GM13977 (cell line): ENCODE data around the gene ZDHHC12.
"Not testable (repeated sequence)": the region's sequence is repeated elsewhere in the genome, so short reads cannot be mapped to it uniquely, and the experiment has no call there.

Source experiments
- DNase-seq: peaks from one replicate; pipeline ENCODE4 v3.0.0; 2012; ENCODE audit warnings: low spot score
- in situ Hi-C: fragments of 300-500 bp; cut with MboI; formaldehyde crosslinking; loops from one replicate; pipeline ENCODE4 v1.12.0; 2022; ENCODE audit warnings: low sequenced_read_pairs, low pct_unique_long_range_greater_than_20kb, mixed read lengths, inconsistent platforms; ENCODE audit not compliant: unreplicated experiment
- TF ChIP-seq, protein P1 (sequence below): IDR thresholded peaks from 2 replicates; pipeline ENCODE4 v1.5.1; 2012; ENCODE audit warnings: mild to moderate bottlenecking, control low read depth; ENCODE audit not compliant: insufficient read depth; ENCODE audit errors: extremely low read depth, missing control alignments

ZDHHC12 gene

DNA sequence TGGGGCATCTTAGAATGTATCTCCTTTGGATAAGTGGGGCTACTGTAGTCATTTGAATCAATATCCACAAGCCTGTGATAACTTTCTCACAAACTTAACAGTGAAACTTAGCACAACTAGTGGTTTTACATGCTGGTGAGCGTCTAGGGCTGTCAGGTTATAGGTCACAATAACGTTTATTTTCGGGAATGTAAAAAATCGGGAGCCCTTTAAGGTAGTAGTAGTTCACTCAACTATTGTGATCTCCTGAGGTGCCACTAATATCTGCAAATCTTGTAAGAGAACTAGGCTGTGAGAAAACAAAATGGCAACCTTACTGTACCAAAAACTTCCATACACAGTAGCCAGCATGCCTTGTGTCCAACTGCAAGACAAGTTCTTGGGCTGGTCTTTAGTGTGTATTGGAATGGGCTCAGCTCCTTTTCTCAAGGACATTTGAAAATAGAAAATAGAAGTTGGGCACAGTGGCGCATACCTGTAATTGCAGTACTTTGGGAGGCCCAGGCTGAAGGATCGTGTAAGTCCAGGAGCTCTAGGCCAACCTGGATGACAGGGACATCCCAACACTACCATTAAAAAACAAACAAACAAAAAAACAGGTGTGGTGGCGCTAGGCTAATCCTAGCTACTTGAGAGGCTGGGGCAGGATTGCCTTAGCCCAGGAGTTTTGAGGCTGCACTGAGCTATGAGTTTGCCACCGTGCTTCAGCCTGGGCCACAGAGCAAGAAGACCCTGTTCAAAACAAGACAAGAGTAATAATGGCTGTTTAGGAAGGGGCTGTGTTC, 26.8 kb downstream of the ZDHHC12 start:
- no peak for DNase-seq
- in situ Hi-C loops, result no loop called here
- TF ChIP-seq, protein P1, sequence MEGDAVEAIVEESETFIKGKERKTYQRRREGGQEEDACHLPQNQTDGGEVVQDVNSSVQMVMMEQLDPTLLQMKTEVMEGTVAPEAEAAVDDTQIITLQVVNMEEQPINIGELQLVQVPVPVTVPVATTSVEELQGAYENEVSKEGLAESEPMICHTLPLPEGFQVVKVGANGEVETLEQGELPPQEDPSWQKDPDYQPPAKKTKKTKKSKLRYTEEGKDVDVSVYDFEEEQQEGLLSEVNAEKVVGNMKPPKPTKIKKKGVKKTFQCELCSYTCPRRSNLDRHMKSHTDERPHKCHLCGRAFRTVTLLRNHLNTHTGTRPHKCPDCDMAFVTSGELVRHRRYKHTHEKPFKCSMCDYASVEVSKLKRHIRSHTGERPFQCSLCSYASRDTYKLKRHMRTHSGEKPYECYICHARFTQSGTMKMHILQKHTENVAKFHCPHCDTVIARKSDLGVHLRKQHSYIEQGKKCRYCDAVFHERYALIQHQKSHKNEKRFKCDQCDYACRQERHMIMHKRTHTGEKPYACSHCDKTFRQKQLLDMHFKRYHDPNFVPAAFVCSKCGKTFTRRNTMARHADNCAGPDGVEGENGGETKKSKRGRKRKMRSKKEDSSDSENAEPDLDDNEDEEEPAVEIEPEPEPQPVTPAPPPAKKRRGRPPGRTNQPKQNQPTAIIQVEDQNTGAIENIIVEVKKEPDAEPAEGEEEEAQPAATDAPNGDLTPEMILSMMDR, result no peak

DNA sequence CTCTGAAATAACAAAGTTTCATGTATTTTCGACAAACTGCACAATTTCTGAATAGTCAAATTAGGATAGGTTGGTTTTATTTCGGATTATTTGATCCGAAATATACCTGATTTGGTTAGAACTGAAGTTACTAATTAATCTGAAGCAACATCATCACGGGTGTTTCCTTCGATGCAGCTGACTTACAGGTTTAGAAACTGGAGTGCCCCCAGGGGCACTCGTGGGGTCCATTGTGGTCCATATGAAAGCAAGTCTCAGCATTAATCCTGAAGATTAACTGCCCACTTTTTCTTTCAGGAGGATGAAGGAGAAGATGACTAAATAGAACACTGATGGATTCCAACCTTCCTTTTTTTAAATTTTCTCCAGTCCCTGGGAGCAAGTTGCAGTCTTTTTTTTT, 29.6 kb downstream of the ZDHHC12 start:
- TF ChIP-seq, protein P1, result no peak
- in situ Hi-C loops, result no loop called here

DNA sequence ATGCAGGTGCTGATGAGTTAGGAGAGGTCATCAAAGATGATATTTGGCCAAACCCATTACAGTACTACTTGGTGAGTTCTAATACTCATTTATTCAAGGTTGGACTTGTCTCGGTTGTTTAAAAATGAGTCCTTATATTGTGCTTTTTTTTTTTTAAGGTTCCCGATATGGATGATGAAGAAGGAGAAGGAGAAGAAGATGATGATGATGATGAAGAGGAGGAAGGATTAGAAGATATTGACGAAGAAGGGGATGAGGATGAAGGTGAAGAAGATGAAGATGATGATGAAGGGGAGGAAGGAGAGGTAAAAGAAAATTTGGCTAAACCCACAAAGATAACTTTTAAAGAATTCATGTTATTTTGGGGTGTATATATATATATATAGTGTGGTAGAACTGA, 30.2 kb downstream of the ZDHHC12 start:
- DNase-seq, in situ Hi-C loops: not testable (repeated sequence)

More for the DNA sequence above, 29.6 kb downstream of the ZDHHC12 start:
- no peak for DNase-seq

DNA sequence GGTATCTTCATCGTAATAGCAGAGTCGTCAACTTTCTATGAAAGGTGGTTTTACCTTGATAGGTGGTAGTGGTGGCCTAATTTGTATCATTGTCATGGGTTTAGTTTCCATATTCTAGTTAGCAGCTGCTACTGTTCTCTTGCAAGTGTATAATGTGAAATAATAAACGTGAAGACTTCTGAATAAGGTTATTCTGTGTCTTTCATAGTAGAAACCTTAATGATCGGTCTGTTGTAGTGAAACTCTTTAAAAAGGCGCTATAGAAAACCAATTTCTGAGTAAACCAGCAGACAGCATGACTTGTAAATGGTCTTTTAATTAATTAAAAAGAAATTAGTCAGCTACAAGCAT, 33.3 kb downstream of the ZDHHC12 start:
- TF ChIP-seq, protein P1, result no peak
- peak; percentile 12 for DNase-seq
- in situ Hi-C loops, result no loop called here

DNA sequence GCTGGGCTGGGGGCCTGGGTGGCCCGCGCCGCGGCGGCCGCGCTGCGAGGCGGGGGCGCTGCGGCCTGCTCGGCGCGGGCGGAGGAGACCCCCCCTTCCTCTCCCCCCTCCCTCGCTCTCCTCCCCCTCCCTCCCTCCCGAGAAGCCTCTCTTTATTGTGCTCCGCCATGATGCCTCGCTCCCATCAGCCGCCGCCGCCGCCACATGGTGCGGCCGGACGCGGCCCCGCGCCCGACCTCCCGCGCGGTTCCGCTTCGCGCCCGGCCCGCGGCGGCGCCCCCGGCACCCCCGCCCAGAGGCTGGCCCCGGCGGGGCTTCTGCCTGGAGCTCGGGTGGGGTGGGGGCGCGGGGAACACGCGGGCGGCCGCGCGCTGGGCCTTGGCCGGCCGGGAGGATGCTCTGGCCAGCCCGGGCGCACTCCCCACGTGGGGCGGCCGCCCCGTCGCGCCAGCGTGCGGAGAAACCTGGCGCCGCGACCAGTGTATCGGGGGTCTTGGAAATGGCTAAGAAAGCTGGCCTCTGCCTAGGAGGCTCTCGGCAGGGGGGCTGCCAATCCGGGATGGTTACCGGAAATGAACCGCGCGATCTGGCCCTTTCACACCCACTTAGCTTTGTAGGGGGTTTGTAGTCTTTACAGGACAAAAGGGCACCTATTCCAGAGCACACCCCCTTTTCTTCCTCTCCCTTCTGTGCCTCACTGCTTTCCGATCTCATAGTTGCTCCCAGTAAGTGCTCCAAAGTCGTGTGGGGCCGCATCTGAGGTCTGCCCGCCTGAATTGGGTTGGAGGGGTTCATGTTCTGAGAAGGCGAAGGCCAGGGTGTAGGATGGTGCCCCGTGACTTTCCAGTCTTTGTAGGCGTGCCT, 33.9 kb downstream of the ZDHHC12 start:
- DNase-seq, result peak; percentile 90
- in situ Hi-C loops, result no loop called here
- TF ChIP-seq, protein P1, result no peak

DNA sequence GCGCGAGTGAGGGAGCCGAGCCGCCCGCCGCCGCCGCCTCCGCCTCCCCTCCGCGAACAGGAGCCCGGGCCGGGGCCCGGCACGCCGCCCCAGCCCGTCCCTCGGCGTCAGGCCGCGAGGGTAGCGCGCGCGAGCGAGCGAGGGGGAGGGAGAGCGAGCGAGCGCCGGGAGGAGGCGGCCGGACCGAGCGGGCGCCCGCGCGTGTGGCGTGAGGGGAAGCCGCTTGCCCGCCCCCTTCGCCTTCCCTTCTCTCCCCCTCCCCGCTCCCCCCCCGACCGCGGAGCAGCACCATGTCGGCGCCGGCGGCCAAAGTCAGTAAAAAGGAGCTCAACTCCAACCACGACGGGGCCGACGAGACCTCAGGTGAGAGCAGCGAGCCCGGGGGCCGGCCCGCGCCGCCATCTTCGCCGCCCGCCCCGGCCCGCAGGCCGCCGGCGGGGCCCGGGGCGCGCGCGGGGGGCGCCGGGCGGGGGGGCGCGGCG, 34.6 kb downstream of the ZDHHC12 start:
- TF ChIP-seq, protein P1, result no peak
- in situ Hi-C loops, result no loop called here
- no peak for DNase-seq
